Measurements from ENCODE around the gene GFPT2.

Gene GFPT2

DNA sequence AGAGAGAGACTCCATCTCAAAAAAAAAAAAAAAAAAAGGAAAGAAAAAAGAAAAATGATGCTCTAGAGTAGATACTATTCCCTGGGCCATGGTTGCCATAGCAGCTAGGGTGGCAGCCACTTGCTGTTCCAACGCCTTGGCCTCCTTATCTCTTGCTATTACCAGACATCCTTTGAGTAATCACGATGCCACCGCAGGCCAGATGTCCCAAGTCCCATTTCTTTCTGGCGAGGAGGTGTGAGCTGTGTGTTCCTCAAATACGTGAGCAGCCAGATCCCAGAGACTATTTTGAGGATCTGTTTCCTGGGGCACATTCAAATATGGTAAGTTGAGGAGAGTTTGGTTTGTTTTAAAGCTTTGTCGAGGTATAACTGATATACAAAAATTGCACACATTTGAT lies 23.4 kb upstream of the GFPT2 start:
- no peak for DNase-seq (ENCODE audit: low read depth)
- TF ChIP-seq MYC (IDR thresholded peaks at IDR 0.05; ENCODE audit: low read depth, low read length): no peak
- TF ChIP-seq MAX (IDR thresholded peaks at IDR 0.05; ENCODE audit: low read depth, low read length): no peak
- no peak overlapping the region for H3K4me3 ChIP-seq (ENCODE audit: low read depth, low read length)

GRCh38 chr5:180375955-180376354 lies 22.8 kb upstream of the GFPT2 start:
- no peak overlapping the region for H3K4me3 ChIP-seq (ENCODE audit: low read depth, low read length)
- TF ChIP-seq POLR2A (IDR thresholded peaks at IDR 0.05; ENCODE audit: extremely low read depth, insufficient read length) (no peak), MYC (IDR thresholded peaks at IDR 0.05; ENCODE audit: low read depth, low read length) (no peak), MAX (IDR thresholded peaks at IDR 0.05; ENCODE audit: low read depth, low read length) (no peak)
- TF ChIP-seq, protein P1, sequence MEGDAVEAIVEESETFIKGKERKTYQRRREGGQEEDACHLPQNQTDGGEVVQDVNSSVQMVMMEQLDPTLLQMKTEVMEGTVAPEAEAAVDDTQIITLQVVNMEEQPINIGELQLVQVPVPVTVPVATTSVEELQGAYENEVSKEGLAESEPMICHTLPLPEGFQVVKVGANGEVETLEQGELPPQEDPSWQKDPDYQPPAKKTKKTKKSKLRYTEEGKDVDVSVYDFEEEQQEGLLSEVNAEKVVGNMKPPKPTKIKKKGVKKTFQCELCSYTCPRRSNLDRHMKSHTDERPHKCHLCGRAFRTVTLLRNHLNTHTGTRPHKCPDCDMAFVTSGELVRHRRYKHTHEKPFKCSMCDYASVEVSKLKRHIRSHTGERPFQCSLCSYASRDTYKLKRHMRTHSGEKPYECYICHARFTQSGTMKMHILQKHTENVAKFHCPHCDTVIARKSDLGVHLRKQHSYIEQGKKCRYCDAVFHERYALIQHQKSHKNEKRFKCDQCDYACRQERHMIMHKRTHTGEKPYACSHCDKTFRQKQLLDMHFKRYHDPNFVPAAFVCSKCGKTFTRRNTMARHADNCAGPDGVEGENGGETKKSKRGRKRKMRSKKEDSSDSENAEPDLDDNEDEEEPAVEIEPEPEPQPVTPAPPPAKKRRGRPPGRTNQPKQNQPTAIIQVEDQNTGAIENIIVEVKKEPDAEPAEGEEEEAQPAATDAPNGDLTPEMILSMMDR (IDR thresholded peaks at IDR 0.05; ENCODE audit: low read depth, low read length): no peak
- no peak for DNase-seq (ENCODE audit: low read depth)

GRCh38 chr5:180375291-180375690 lies 22.2 kb upstream of the GFPT2 start:
- TF ChIP-seq MAX (IDR thresholded peaks at IDR 0.05; ENCODE audit: low read depth, low read length) (no peak), MYC (IDR thresholded peaks at IDR 0.05; ENCODE audit: low read depth, low read length) (no peak), POLR2A (IDR thresholded peaks at IDR 0.05; ENCODE audit: extremely low read depth, insufficient read length) (no peak)
- TF ChIP-seq, protein P1 (IDR thresholded peaks at IDR 0.05; ENCODE audit: low read depth, low read length): no peak
- DNase-seq (ENCODE audit: low read depth): no peak
- no peak overlapping the region for H3K4me3 ChIP-seq (ENCODE audit: low read depth, low read length)

DNA sequence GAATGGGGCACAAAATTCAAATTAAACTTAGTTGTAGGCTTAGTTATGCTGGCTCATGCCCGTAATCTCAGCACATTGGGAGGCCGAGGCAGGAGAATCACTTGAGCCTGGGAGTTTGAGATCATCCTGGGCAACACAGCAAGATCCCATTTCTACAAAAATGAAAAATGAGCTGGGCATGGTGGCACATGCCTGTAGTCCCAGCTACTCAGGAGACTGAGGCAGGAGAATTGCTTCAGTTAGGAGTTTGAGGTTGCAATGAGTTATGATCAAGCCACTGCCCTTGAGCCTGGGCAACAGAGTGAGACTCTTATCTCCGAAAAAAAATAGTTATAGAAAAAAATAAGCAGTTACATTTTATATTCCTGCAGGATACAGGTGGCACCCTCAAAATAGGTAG lies 20.7 kb upstream of the GFPT2 start:
- TF ChIP-seq MAX (IDR thresholded peaks at IDR 0.05; ENCODE audit: low read depth, low read length) (no peak), MYC (IDR thresholded peaks at IDR 0.05; ENCODE audit: low read depth, low read length) (no peak), POLR2A (IDR thresholded peaks at IDR 0.05; ENCODE audit: extremely low read depth, insufficient read length) (no peak)
- TF ChIP-seq, protein P1 (IDR thresholded peaks at IDR 0.05; ENCODE audit: low read depth, low read length): no peak
- no peak overlapping the region for H3K4me3 ChIP-seq (ENCODE audit: low read depth, low read length)

DNA sequence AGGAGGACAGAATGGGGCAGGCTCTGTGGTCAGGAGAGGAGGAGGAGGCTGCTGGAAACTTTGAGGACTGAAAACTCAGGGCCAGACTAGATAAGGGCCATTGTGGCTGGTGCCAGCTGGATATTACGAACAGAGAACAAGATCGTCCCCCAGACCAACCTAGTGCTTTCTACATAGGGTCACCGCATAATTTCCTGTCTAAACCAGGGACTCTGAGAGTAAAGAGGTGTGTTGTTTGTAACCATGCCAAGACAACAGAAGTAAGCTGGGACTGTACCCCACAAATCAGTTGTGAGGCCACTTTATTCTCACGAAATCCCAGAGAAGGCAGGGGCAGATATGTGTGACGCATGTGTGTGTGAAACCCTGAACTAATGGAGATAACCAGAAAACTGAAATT lies 20.3 kb upstream of the GFPT2 start:
- no peak for DNase-seq (ENCODE audit: low read depth)
- no peak overlapping the region for H3K4me3 ChIP-seq (ENCODE audit: low read depth, low read length)
- TF ChIP-seq MYC (IDR thresholded peaks at IDR 0.05; ENCODE audit: low read depth, low read length) (no peak), POLR2A (IDR thresholded peaks at IDR 0.05; ENCODE audit: extremely low read depth, insufficient read length) (no peak), MAX (IDR thresholded peaks at IDR 0.05; ENCODE audit: low read depth, low read length) (no peak)
- TF ChIP-seq, protein P1 (IDR thresholded peaks at IDR 0.05; ENCODE audit: low read depth, low read length): no peak

More for the DNA sequence above, 20.7 kb upstream of the GFPT2 start:
- no peak for DNase-seq (ENCODE audit: low read depth)

- TF ChIP-seq MAX (IDR thresholded peaks at IDR 0.05; ENCODE audit: low read depth, low read length): no peak
- TF ChIP-seq, protein P1 (IDR thresholded peaks at IDR 0.05; ENCODE audit: low read depth, low read length): no peak
- TF ChIP-seq MYC (IDR thresholded peaks at IDR 0.05; ENCODE audit: low read depth, low read length): no peak
- no peak for TF ChIP-seq POLR2A (IDR thresholded peaks at IDR 0.05; ENCODE audit: extremely low read depth, insufficient read length)
- no peak overlapping the region for H3K4me3 ChIP-seq (ENCODE audit: low read depth, low read length)
- no peak for DNase-seq (ENCODE audit: low read depth)
Measured at GRCh38 chr5:180371949-180372348, 18.8 kb upstream of the GFPT2 start.
